DND-41 (cell line): ENCODE results near the gene OCA2.

Experiments used
- CTCF ChIP-seq: IDR thresholded peaks from 2 replicates; pipeline ENCODE4 v1.5.1; 2012; ENCODE audit warnings: borderline replicate concordance, low read length, moderate library complexity, mild to moderate bottlenecking; ENCODE audit not compliant: poor library complexity, severe bottlenecking; ENCODE audit errors: extremely low read depth
- EZH2 ChIP-seq: IDR thresholded peaks from 3 replicates; pipeline ENCODE4 v1.6.1; 2012; ENCODE audit warnings: borderline replicate concordance, low read depth, mild to moderate bottlenecking, moderate library complexity, low read length, inconsistent platforms; ENCODE audit not compliant: severe bottlenecking

GRCh38 chr15:27844018-27844666 is 255.0 kb downstream of the OCA2 start:
- no peak for TF ChIP-seq CTCF
- no peak for TF ChIP-seq EZH2
